ENCODE data around the gene SPAST. TPM values are rescaled to one million over a fixed set of nuclear protein-coding genes. Genes with fewer than 3 reads are reported as not detected.

SPAST gene
- total and polyA plus RNA-seq, 2 experiments from 2014 or later: 5.5 to 17.1 TPM

- Histone ChIP-seq H3F3A (ENCODE audit: insufficient read depth) (no peaks in the 10 kb centered on the region), H3K27me3 (replicated peaks; ENCODE audit: insufficient read depth) (no peaks in the 10 kb centered on the region), H3K9me3 (ENCODE audit: low read depth) (no peaks in the 10 kb centered on the region), H3K9ac (no peak overlapping the region), H3K27ac (no peak overlapping the region), H2AFZ (no peak overlapping the region), H3K4me3 (no peak overlapping the region), H3K4me1 (ENCODE audit: insufficient read depth) (no peaks in the 10 kb centered on the region), H3K79me2 (ENCODE audit: insufficient read depth) (no peaks in the 10 kb centered on the region), H4K20me1 (ENCODE audit: insufficient read depth) (no peaks in the 10 kb centered on the region), H3K9me2 (ENCODE audit: insufficient read depth) (no peaks in the 10 kb centered on the region), H3K36me3 (ENCODE audit: low read depth) (no peaks in the 10 kb centered on the region; the same call in 1 of the 2 replicates), H3K4me2 (ENCODE audit: unreplicated experiment) (no peak overlapping the region)
- TF ChIP-seq EZH2 (IDR thresholded peaks at IDR 0.05; ENCODE audit: insufficient read depth, poor library complexity, severe bottlenecking) (no peak), EZH2phosphoT487 (IDR thresholded peaks at IDR 0.05; ENCODE audit: insufficient read depth, low read depth) (no peak)
- no peak for DNase-seq
- 89 to 96% methylated on average over 3 of the region's 3 CpGs for WGBS, 2 experiments (ENCODE audit: low coverage in 1 of 2, low lambda C conversion rate in 2 of 2, missing lambda C conversion rate in 2 of 2)
- in situ Hi-C loops (cut with MboI): no loop called here
These were observed 32.3 kb downstream of the SPAST start for GRCh38 chr2:32095671-32096070.

GRCh38 chr2:32108111-32108510 lies 44.8 kb downstream of the SPAST start:
- Histone ChIP-seq H3K36me3 (ENCODE audit: low read depth) (0 out of 2 replicates have a peak, but pooled peaks cover 2% of the 10 kb centered on the region), H3K27me3 (replicated peaks; ENCODE audit: insufficient read depth) (no peaks in the 10 kb centered on the region), H3K27ac (no peak overlapping the region), H3K4me1 (ENCODE audit: insufficient read depth) (no peaks in the 10 kb centered on the region), H4K20me1 (ENCODE audit: insufficient read depth) (no peaks in the 10 kb centered on the region), H3F3A (ENCODE audit: insufficient read depth) (no peaks in the 10 kb centered on the region; the same call in 1 of the 2 replicates), H2AFZ (no peak overlapping the region), H3K4me2 (ENCODE audit: unreplicated experiment) (no peak overlapping the region), H3K79me2 (ENCODE audit: insufficient read depth) (no peaks in the 10 kb centered on the region), H3K9me3 (ENCODE audit: low read depth) (no peaks in the 10 kb centered on the region), H3K9ac (no peak overlapping the region), H3K4me3 (no peak overlapping the region), H3K9me2 (ENCODE audit: insufficient read depth) (no peaks in the 10 kb centered on the region)
- 93 to 97% methylated on average over 2 of the region's 2 CpGs for WGBS, 2 experiments (ENCODE audit: low coverage in 1 of 2, low lambda C conversion rate in 2 of 2, missing lambda C conversion rate in 2 of 2)
- no peak for TF ChIP-seq EZH2phosphoT487 (IDR thresholded peaks at IDR 0.05; ENCODE audit: insufficient read depth, low read depth)
- TF ChIP-seq EZH2 (IDR thresholded peaks at IDR 0.05; ENCODE audit: insufficient read depth, poor library complexity, severe bottlenecking): no peak
- DNase-seq: no peak
- in situ Hi-C loops (cut with MboI): no loop called here

GRCh38 chr2:32118055-32118454 lies 54.7 kb downstream of the SPAST start:
- Histone ChIP-seq H3K36me3 (ENCODE audit: low read depth) (peaks cover 13% of the 10 kb centered on the region; the same call in 1 of the 2 replicates), H3K9me3 (ENCODE audit: low read depth) (no peaks in the 10 kb centered on the region), H3K4me2 (ENCODE audit: unreplicated experiment) (no peak overlapping the region), H3K4me3 (no peak overlapping the region), H3F3A (ENCODE audit: insufficient read depth) (no peaks in the 10 kb centered on the region), H4K20me1 (ENCODE audit: insufficient read depth) (no peaks in the 10 kb centered on the region), H3K27ac (no peak overlapping the region), H2AFZ (no peak overlapping the region), H3K9ac (no peak overlapping the region), H3K4me1 (ENCODE audit: insufficient read depth) (no peaks in the 10 kb centered on the region), H3K79me2 (ENCODE audit: insufficient read depth) (no peaks in the 10 kb centered on the region), H3K27me3 (replicated peaks; ENCODE audit: insufficient read depth) (no peaks in the 10 kb centered on the region), H3K9me2 (ENCODE audit: insufficient read depth) (no peaks in the 10 kb centered on the region)
- WGBS, 2 experiments (ENCODE audit: low coverage in 1 of 2, low lambda C conversion rate in 2 of 2, missing lambda C conversion rate in 2 of 2): 87 to 91% methylated on average over 3 of the region's 3 CpGs
- in situ Hi-C loops (cut with MboI): no loop called here
- no peak for DNase-seq
- TF ChIP-seq EZH2 (IDR thresholded peaks at IDR 0.05; ENCODE audit: insufficient read depth, poor library complexity, severe bottlenecking) (no peak), EZH2phosphoT487 (IDR thresholded peaks at IDR 0.05; ENCODE audit: insufficient read depth, low read depth) (no peak)

- H3K36me3 ChIP-seq (ENCODE audit: low read depth): peaks cover 13% of the 10 kb centered on the region; the same call in 1 of the 2 replicates
- WGBS, 2 experiments (ENCODE audit: low coverage in 1 of 2, low lambda C conversion rate in 2 of 2, missing lambda C conversion rate in 2 of 2): 96 to 98% methylated on average over 2 of the region's 2 CpGs
- in situ Hi-C loops (cut with MboI): no loop called here
These were observed 55.8 kb downstream of the SPAST start for GRCh38 chr2:32119161-32119560.

GRCh38 chr2:32124660-32125059 lies 61.3 kb downstream of the SPAST start:
- no peaks in the 10 kb centered on the region for H3K9me3 ChIP-seq (ENCODE audit: low read depth)
- in situ Hi-C loops (cut with MboI): no loop called here
- no peaks in the 10 kb centered on the region for H4K20me1 ChIP-seq (ENCODE audit: insufficient read depth)
- H3K9me2 ChIP-seq (ENCODE audit: insufficient read depth): no peaks in the 10 kb centered on the region
- H3F3A ChIP-seq (ENCODE audit: insufficient read depth): no peaks in the 10 kb centered on the region
- H2AFZ ChIP-seq: no peak overlapping the region
- DNase-seq: no peak
- no peak overlapping the region for H3K4me2 ChIP-seq (ENCODE audit: unreplicated experiment)
- H3K4me3 ChIP-seq: no peak overlapping the region
- H3K4me1 ChIP-seq (ENCODE audit: insufficient read depth): no peaks in the 10 kb centered on the region
- H3K27ac ChIP-seq: no peak overlapping the region
- no peaks in the 10 kb centered on the region for H3K79me2 ChIP-seq (ENCODE audit: insufficient read depth)
- H3K9ac ChIP-seq: no peak overlapping the region
- H3K27me3 ChIP-seq (replicated peaks; ENCODE audit: insufficient read depth): no peaks in the 10 kb centered on the region
- TF ChIP-seq EZH2phosphoT487 (IDR thresholded peaks at IDR 0.05; ENCODE audit: insufficient read depth, low read depth) (no peak), EZH2 (IDR thresholded peaks at IDR 0.05; ENCODE audit: insufficient read depth, poor library complexity, severe bottlenecking) (no peak)
- H3K36me3 ChIP-seq (ENCODE audit: low read depth): 0 out of 2 replicates have a peak, but pooled peaks cover 6% of the 10 kb centered on the region

More at GRCh38 chr2:32119161-32119560, 55.8 kb downstream of the SPAST start:
- Histone ChIP-seq H3K4me3 (no peak overlapping the region), H3K9ac (no peak overlapping the region), H3F3A (ENCODE audit: insufficient read depth) (no peaks in the 10 kb centered on the region), H3K4me2 (ENCODE audit: unreplicated experiment) (no peak overlapping the region), H3K27me3 (replicated peaks; ENCODE audit: insufficient read depth) (no peaks in the 10 kb centered on the region), H2AFZ (no peak overlapping the region), H3K79me2 (ENCODE audit: insufficient read depth) (no peaks in the 10 kb centered on the region), H4K20me1 (ENCODE audit: insufficient read depth) (no peaks in the 10 kb centered on the region), H3K27ac (no peak overlapping the region), H3K4me1 (ENCODE audit: insufficient read depth) (no peaks in the 10 kb centered on the region), H3K9me2 (ENCODE audit: insufficient read depth) (no peaks in the 10 kb centered on the region), H3K9me3 (ENCODE audit: low read depth) (no peaks in the 10 kb centered on the region)
- DNase-seq: no peak
- TF ChIP-seq EZH2 (IDR thresholded peaks at IDR 0.05; ENCODE audit: insufficient read depth, poor library complexity, severe bottlenecking): no peak
- TF ChIP-seq EZH2phosphoT487 (IDR thresholded peaks at IDR 0.05; ENCODE audit: insufficient read depth, low read depth): no peak
